Panc1 (cell line): ENCODE measurements around the gene SPATA16. TPM values are rescaled to one million over a fixed set of nuclear protein-coding genes. Genes with fewer than 3 reads are reported as not detected.

ENCODE experiments used
- ATAC-seq: fragments of 200-7000 bp; cut with Tn5 transposase; 2 replicates; pipeline ENCODE4 v1.9.1; 2020; ENCODE audit warnings: mild to moderate bottlenecking, moderate library complexity
- BruUV-seq: library from RNA; stranded (reverse); fragments of 400-500 nt; replicated peaks from 2 replicates; lab custom pipeline; 2021; lab: Mats Ljungman, UMichigan
- CTCF ChIA-PET: fragments of 300-600 bp; sonication (Branson Sonifier 250); formaldehyde crosslinking; loops from one replicate; lab custom pipeline; 2022; ENCODE audit warnings: antibody characterized with exemption; lab: Charles Lee
- POLR2A ChIA-PET: fragments of 300-600 bp; sonication (Branson Sonifier 250); formaldehyde crosslinking; loops from one replicate; lab custom pipeline; 2022; ENCODE audit warnings: antibody characterized with exemption; lab: Charles Lee
- DNase-seq: peaks from one replicate; pipeline ENCODE4 v3.0.0-alpha.2; 2010; ENCODE audit warnings: low read depth, low spot score
- H3K27ac ChIP-seq: 2 replicates; pipeline ENCODE4 v1.5.1; 2011; ENCODE audit warnings: mild to moderate bottlenecking, low read length, inconsistent platforms
- H3K27me3 ChIP-seq: fragments of 200-500 bp; sonication (Bioruptor generic); 2 replicates; pipeline ENCODE4 v1.6.0; 2014; ENCODE audit warnings: low read length, inconsistent platforms; ENCODE audit not compliant: control insufficient read depth, insufficient read depth
- H3K36me3 ChIP-seq: fragments of 200-500 bp; sonication (Bioruptor generic); 2 replicates; pipeline ENCODE4 v1.5.1; 2014; ENCODE audit warnings: inconsistent platforms, mild to moderate bottlenecking, low read length, moderate library complexity; ENCODE audit not compliant: control insufficient read depth, insufficient read depth
- H3K4me1 ChIP-seq: 2 replicates; pipeline ENCODE4 v1.5.1; 2011; ENCODE audit warnings: inconsistent platforms, mild to moderate bottlenecking, low read length, moderate library complexity; ENCODE audit not compliant: control insufficient read depth, insufficient read depth
- H3K4me3 ChIP-seq, 2 experiments: 2 replicates each; pipeline ENCODE4 v1.5.1; 2011 to 2012; ENCODE audit warnings: low read depth in 2 of 2, low read length in 2 of 2, mild to moderate bottlenecking in 2 of 2, inconsistent platforms in 1 of 2, moderate library complexity in 1 of 2
- H3K9me3 ChIP-seq: fragments of 200-500 bp; sonication (Bioruptor generic); 2 replicates; pipeline ENCODE4 v1.5.1; 2014; ENCODE audit warnings: low read depth, mild to moderate bottlenecking, inconsistent platforms, low read length, moderate library complexity; ENCODE audit not compliant: control insufficient read depth, insufficient read depth
- POLR2AphosphoS5 ChIP-seq: IDR thresholded peaks from 2 replicates; pipeline ENCODE4 v1.6.1; 2012; ENCODE audit warnings: mild to moderate bottlenecking, low read depth, low read length, moderate library complexity
- SIN3A ChIP-seq: IDR thresholded peaks from 2 replicates; pipeline ENCODE4 v1.6.1; 2012; ENCODE audit warnings: low read depth, mild to moderate bottlenecking, low read length, moderate library complexity, borderline replicate concordance; ENCODE audit not compliant: insufficient read depth
- TCF7L2 ChIP-seq: IDR thresholded peaks from 2 replicates; pipeline ENCODE4 v1.6.1; 2011; ENCODE audit warnings: mild to moderate bottlenecking, low read depth, low read length, inconsistent platforms
- in situ Hi-C: cut with HindIII; loops from 2 replicates; pipeline ENCODE4 v1.10.0; 2016; ENCODE audit warnings: low sequenced_read_pairs, low pct_unique_long_range_greater_than_20kb
- intact Hi-C: fragments of 100-400 bp; cut with micrococcal nuclease; formaldehyde crosslinking; loops from one replicate; pipeline ENCODE4 v1.10.0; 2022; ENCODE audit not compliant: unreplicated experiment
- total RNA-seq: library from RNA; stranded (reverse); gene quantifications from one replicate; pipeline ENCODE4 v1.2.1, GENCODE V29; 2021; ENCODE audit not compliant: unreplicated experiment
- TF ChIP-seq, protein P1 (sequence below), 2 experiments: IDR thresholded peaks; 2 replicates each; pipeline ENCODE4 v1.6.1; 2011 to 2012; ENCODE audit warnings: low read depth in 2 of 2, control low read depth in 1 of 2, low read length in 1 of 2, mild to moderate bottlenecking in 1 of 2, moderate library complexity in 1 of 2; ENCODE audit not compliant: insufficient read depth in 1 of 2
- TF ChIP-seq, protein P2 (sequence below): fragments of 450-650 bp; IDR thresholded peaks from 2 replicates; pipeline ENCODE4 v1.5.1; 2017; ENCODE audit warnings: mild to moderate bottlenecking

Gene SPATA16
- total RNA-seq, 1 experiment from 2014 or later = not detected

DNA sequence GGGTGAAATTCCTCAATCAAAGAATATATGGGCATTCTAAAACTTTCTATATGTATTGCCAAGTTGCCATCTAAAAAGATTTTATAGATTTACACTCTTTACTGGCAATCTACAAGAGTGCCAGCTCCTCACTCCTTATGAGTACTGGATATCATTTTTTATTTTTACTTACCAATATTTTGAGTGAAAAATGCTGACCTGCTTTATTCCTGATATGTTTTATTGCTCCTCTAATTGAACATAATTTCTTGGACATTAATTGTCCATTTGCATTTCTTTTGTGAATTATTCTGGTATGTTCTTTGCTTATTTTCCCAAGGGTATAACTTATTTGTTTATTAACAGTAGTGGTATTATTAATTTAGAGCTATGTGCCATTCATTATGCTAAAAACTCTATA is 293.7 kb downstream of the SPATA16 start:
- BruUV-seq = no TSS peak
- TF ChIP-seq, protein P1, sequence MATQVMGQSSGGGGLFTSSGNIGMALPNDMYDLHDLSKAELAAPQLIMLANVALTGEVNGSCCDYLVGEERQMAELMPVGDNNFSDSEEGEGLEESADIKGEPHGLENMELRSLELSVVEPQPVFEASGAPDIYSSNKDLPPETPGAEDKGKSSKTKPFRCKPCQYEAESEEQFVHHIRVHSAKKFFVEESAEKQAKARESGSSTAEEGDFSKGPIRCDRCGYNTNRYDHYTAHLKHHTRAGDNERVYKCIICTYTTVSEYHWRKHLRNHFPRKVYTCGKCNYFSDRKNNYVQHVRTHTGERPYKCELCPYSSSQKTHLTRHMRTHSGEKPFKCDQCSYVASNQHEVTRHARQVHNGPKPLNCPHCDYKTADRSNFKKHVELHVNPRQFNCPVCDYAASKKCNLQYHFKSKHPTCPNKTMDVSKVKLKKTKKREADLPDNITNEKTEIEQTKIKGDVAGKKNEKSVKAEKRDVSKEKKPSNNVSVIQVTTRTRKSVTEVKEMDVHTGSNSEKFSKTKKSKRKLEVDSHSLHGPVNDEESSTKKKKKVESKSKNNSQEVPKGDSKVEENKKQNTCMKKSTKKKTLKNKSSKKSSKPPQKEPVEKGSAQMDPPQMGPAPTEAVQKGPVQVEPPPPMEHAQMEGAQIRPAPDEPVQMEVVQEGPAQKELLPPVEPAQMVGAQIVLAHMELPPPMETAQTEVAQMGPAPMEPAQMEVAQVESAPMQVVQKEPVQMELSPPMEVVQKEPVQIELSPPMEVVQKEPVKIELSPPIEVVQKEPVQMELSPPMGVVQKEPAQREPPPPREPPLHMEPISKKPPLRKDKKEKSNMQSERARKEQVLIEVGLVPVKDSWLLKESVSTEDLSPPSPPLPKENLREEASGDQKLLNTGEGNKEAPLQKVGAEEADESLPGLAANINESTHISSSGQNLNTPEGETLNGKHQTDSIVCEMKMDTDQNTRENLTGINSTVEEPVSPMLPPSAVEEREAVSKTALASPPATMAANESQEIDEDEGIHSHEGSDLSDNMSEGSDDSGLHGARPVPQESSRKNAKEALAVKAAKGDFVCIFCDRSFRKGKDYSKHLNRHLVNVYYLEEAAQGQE (IDR thresholded peaks at IDR 0.05; ENCODE audit: insufficient read depth in 1 of 2, low read depth in 2 of 2, low read length in 1 of 2) = no peak
- TF ChIP-seq, protein P2, sequence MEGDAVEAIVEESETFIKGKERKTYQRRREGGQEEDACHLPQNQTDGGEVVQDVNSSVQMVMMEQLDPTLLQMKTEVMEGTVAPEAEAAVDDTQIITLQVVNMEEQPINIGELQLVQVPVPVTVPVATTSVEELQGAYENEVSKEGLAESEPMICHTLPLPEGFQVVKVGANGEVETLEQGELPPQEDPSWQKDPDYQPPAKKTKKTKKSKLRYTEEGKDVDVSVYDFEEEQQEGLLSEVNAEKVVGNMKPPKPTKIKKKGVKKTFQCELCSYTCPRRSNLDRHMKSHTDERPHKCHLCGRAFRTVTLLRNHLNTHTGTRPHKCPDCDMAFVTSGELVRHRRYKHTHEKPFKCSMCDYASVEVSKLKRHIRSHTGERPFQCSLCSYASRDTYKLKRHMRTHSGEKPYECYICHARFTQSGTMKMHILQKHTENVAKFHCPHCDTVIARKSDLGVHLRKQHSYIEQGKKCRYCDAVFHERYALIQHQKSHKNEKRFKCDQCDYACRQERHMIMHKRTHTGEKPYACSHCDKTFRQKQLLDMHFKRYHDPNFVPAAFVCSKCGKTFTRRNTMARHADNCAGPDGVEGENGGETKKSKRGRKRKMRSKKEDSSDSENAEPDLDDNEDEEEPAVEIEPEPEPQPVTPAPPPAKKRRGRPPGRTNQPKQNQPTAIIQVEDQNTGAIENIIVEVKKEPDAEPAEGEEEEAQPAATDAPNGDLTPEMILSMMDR = no peak
- no peak for TF ChIP-seq TCF7L2
- TF ChIP-seq SIN3A = no peak
- TF ChIP-seq POLR2AphosphoS5 = no peak
- ATAC-seq = no peak
- Histone ChIP-seq H3K36me3 (no peaks in the 10 kb centered on the region), H3K27ac (no peak overlapping the region), H3K4me1 (no peaks in the 10 kb centered on the region), H3K9me3 (no peaks in the 10 kb centered on the region), H3K4me3 (no peak overlapping the region), H3K27me3 (peaks cover 8% of the 10 kb centered on the region)
- ChIA-PET POLR2A (no interaction called here), CTCF (no interaction called here)
- intact Hi-C loops (no loop called here), in situ Hi-C loops (no loop called here)
- no peak for DNase-seq

DNA sequence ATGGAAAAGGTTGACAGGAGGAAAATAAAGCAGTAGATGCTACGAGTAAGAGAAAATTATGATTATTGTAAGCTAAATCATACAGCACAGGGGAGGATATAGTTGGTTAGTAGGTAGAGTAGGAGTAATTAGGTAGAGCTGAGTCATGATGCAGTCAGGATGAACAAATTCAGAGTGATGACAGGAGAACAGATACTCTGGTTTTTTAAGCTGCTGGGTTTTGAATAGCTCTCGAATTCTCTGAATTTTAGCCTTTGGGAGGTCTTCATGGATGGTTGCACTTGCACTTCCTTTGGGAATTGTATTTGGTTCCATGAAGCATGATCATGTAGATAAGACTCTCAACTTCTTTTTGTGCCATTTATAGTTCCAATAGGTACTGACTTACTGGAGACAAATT is 294.3 kb downstream of the SPATA16 start:
- Histone ChIP-seq H3K9me3 (no peaks in the 10 kb centered on the region), H3K36me3 (no peaks in the 10 kb centered on the region), H3K27me3 (peaks cover 5% of the 10 kb centered on the region), H3K27ac (no peak overlapping the region), H3K4me1 (no peaks in the 10 kb centered on the region), H3K4me3 (no peak overlapping the region)
- intact Hi-C loops = no loop called here
- DNase-seq (no peak), ATAC-seq (no peak)
- POLR2A ChIA-PET = no interaction called here
- no TSS peak for BruUV-seq
- CTCF ChIA-PET = no interaction called here
- in situ Hi-C loops = no loop called here
- TF ChIP-seq SIN3A = no peak
- no peak for TF ChIP-seq TCF7L2
- TF ChIP-seq, protein P2 = no peak
- no peak for TF ChIP-seq POLR2AphosphoS5
- TF ChIP-seq, protein P1 (IDR thresholded peaks at IDR 0.05; ENCODE audit: insufficient read depth in 1 of 2, low read depth in 2 of 2, low read length in 1 of 2) = no peak
